Kidney tubule cell (primary cell): Measurements from ENCODE around the gene NFE2L1.
"Not testable (repeated sequence)": the region's sequence is repeated elsewhere in the genome, so short reads cannot be mapped to it uniquely, and the experiment has no call there.

Experiments
- DNase-seq: peaks from one replicate; pipeline ENCODE4 v3.0.0-alpha.2; 2018; ENCODE audit warnings: low spot score

The NFE2L1 gene

GRCh38 chr17:48047741-48048383 is at the start of gene NFE2L1:
Gene NFE2L1 (plus strand): TSS chr17:48048359. CDS start chr17:48051119, 2,760 bp downstream.
- peak; percentile 100 for DNase-seq

GRCh38 chr17:47999582-47999981 is 48.6 kb upstream of the NFE2L1 start:
- DNase-seq = peak; percentile 64

- DNase-seq = no peak
These were observed 47.0 kb upstream of the NFE2L1 start for GRCh38 chr17:48001197-48001596.

GRCh38 chr17:48001657-48002056 is 46.5 kb upstream of the NFE2L1 start:
- DNase-seq = not testable (repeated sequence)

- peak; percentile 95 for DNase-seq
These were observed 45.8 kb upstream of the NFE2L1 start for GRCh38 chr17:48002266-48002915.

- no peak for DNase-seq
These were observed 45.2 kb upstream of the NFE2L1 start for GRCh38 chr17:48002916-48003416.

- no peak for DNase-seq
These were observed 44.6 kb upstream of the NFE2L1 start for GRCh38 chr17:48003417-48004151.

GRCh38 chr17:48004983-48005382 is 43.2 kb upstream of the NFE2L1 start:
- peak; percentile 18 for DNase-seq

GRCh38 chr17:48006936-48007709 is 41.0 kb upstream of the NFE2L1 start:
- no peak for DNase-seq

GRCh38 chr17:48010193-48010592 is 38.0 kb upstream of the NFE2L1 start:
- DNase-seq = no peak

GRCh38 chr17:48011405-48012150 is 36.6 kb upstream of the NFE2L1 start:
- DNase-seq = peak; percentile 43

GRCh38 chr17:48012151-48012520 is 36.0 kb upstream of the NFE2L1 start:
- DNase-seq = peak; percentile 42

- no peak for DNase-seq
These were observed 35.5 kb upstream of the NFE2L1 start for GRCh38 chr17:48012654-48013053.

GRCh38 chr17:48013876-48014594 is 34.1 kb upstream of the NFE2L1 start:
- DNase-seq = no peak

- no peak for DNase-seq
These were observed 33.5 kb upstream of the NFE2L1 start for GRCh38 chr17:48014595-48015111.

GRCh38 chr17:48016112-48016511 is 32.0 kb upstream of the NFE2L1 start:
- no peak for DNase-seq

GRCh38 chr17:48017817-48018158 is 30.4 kb upstream of the NFE2L1 start:
- DNase-seq = not testable (repeated sequence)

GRCh38 chr17:48021934-48022333 is 26.2 kb upstream of the NFE2L1 start:
- no peak for DNase-seq

- no peak for DNase-seq
These were observed 25.3 kb upstream of the NFE2L1 start for GRCh38 chr17:48022901-48023300.

GRCh38 chr17:48023400-48024148 is 24.6 kb upstream of the NFE2L1 start:
- peak; percentile 84 for DNase-seq
